GM20431 (cell line): ENCODE results near the gene SRPX2.
"Not testable (repeated sequence)": the region's sequence is repeated elsewhere in the genome, so short reads cannot be mapped to it uniquely, and the experiment has no call there.

Experiments used
- in situ Hi-C: fragments of 300-500 bp; cut with MseI, MboI; formaldehyde crosslinking; loops from one replicate; pipeline ENCODE4 v1.15.0; 2020; ENCODE audit warnings: low sequenced_read_pairs; ENCODE audit not compliant: unreplicated experiment

Gene SRPX2

DNA sequence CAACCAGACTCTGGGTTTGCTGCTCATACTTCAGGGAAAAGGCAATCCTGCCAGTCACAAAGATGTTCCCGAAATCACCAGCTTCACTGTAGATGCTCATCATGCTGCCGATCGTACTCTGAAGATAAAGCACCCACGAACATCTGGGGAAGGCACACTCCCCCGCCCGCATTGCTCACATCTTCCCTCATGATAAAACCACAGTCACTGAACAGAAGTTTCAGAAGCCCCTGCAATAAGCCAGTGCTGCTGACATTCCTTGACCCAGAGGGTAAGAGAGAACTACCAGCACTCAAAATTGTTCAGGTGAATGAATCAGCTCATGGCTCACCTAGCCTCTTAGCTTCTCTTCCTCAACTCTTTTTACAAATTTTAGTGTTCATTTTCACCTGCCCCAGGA is 43.1 kb downstream of the SRPX2 start:
- in situ Hi-C loops: no loop called here

DNA sequence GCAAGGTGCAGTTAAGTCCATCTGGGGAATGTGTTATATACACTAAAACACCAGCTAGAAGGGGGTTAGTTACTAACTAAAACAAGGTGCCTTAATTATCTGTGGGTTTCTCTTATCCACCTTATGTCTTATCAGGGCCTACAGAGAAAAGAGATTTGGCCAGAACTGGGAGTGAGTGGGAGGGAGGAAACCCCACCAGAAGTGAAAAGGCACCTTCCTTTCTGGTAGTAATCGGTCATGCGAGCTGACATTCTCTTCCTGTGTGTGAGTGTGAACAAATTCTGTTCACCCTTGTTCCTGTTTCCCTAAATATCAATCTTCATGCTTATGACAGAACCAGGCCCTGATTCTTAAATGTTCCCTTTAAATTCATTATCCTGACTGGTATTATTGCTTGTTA is 43.5 kb downstream of the SRPX2 start:
- in situ Hi-C loops: no loop called here

DNA sequence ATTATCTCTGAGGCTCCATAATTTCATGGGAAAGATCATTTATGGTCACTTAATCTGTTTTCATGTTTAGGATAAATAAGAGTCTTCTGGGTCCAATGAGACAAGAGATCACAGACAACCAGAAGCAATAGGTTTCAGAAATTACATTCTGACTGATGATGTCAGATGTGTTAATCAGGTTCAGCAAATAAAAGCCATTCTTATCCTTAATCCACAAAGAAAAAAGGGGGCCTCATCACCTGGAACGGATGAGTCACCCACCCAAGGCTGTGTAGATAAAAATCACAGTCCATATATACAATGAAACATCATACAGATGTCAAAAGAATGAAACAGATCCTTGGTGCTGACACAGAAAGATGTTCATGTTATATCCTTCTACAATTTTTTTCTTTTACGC is 51.3 kb downstream of the SRPX2 start:
- in situ Hi-C loops: no loop called here

DNA sequence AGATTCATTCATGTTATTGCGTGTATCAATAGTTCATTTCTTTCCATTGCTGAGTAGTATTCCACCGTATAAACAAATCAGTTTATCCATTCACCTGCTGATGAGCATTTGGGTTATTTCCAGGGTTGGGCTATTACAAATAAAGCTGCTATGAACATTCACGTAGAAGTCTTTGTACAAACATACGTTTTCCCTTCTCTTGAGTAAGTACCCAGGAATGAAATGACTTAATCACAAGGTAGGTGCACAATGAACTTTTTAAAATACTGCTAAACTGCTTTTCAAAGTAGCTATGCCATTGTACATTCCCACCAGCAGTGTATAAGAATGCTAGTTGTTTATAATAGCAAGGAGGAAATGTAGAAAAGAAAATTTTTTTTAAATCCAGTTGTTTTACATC is 52.0 kb downstream of the SRPX2 start:
- in situ Hi-C loops: no loop called here

DNA sequence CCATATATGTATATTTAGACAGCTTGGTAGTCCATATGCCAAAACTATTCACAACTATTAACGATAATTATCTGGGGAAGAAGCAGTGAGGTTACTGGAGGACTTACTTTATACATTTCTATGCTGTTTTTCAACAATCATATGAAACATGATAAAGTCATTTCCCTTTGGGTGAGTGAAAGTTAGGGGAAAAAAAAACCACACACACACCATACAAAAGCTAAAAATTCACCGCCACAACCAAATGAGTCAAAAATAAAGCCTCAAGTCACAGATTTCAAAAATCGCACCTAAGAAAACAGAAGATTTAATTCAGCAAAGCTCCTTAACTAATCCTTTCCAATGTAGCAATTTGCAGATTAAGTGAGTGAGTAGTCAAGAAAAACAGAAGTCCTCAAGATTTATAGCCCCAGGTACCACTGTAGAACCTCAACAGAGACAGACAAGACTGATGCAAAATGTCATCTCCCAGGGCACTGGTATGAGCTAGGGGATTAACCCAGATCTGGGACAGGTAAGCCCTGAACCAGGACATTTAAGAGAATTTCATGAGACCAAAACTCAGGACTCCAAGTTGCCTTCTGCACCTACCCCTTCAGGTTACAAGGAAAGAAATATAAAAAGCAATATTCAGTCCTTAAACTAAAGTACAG is 52.8 kb downstream of the SRPX2 start:
- in situ Hi-C loops: no loop called here

DNA sequence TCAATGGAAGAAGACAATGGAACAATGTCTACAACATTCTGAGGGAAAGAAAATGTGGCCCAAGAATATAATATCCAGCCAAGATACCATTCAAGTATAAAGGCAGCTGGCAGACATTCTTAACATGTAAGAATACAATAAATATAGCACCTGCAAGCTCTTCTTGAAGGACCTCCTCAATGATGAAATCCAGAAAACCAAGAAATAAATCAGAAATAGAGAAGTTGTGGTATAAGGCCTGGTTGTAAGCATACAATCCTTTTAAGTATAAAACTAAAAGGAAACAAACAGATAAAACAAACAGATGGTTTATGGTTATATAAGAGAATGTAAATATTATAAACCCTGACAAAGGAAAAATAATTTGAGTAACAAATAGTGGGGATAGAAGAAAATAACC is 54.6 kb downstream of the SRPX2 start:
- in situ Hi-C loops: no loop called here

DNA sequence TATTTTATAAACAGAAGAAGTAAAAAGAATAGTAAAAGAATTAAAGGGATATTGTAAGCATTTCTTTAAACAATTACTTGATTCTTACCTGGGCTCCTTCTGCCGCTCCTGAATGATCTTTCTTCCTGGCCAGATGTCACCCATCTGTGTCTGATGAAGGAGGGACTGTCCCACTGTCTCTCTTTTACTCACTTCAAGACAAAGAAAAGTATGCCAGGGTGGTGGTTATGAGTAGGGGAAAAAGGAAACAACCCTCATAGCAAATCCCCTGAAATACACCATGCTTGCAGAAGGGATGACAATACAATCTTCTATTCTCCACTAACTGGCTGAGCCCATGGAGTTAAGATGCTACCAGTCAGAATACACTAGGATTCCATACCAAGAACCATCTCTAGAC is 56.8 kb downstream of the SRPX2 start:
- in situ Hi-C loops: no loop called here

DNA sequence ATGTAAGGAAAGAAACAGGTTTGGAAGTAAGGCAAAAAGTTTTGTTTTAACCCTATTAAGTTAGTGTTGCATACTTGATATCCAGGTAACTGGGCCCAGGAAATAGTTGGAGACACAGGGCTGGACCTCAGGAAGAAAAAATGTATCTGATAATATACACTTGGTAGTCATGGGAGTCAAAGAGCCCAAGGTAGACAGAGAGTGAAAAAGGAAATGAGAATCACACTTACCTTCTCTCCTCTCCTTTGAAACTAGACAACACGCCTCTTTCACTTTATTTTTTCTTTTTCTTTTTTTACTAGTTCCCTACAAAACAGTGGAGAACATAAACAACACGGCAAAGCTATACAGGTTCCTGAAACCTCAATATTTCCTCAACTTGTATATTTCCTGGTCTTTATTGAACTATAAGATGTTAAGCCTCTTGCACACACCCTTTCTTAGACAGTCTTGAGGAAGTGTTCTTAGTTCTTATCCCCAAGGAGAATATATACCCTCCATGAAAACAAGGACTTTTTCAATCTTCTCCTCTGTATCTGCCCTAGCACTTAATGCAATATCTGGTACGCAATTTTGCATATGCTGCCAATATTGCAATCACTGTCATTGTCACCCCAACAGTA is 60.7 kb downstream of the SRPX2 start:
- in situ Hi-C loops: no loop called here

DNA sequence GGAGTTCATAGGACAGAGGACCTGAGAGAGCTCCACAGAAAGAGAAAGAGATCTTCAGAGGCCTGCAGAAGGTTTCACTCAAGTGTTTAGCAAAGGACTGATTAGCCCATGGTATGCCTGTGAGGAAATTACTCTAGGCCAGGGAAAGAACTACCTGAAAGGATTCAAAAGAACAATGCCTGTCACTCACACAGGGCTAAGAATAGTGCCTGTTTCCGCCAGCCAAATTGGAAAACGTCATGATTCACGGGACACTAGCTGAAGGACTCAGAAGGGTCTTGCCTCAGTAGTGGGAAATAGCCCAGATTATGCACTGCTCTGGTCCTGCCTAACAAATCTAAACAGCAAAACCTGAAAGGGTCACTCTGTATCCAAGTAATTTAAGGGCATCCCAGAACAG is 66.8 kb downstream of the SRPX2 start:
- in situ Hi-C loops: no loop called here

DNA sequence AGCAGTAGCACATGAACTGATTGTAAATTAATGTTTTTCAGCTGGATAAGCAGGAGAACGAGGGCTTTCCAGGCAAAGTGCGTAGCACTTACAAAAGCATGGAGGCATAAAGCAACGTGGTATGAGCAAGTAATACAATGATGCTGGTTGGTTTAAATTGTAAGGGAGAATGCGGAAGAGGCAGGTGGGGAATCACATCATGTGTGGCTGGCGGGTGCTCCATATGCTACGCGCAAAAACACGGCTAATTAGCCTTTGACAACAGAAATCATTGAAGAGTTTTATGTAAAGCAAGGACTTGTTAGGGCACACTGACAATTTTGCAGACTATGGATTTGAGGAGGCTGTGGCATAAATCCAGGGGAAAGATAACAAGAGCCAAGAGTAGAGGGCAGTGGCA is 73.4 kb downstream of the SRPX2 start:
- in situ Hi-C loops: no loop called here

DNA sequence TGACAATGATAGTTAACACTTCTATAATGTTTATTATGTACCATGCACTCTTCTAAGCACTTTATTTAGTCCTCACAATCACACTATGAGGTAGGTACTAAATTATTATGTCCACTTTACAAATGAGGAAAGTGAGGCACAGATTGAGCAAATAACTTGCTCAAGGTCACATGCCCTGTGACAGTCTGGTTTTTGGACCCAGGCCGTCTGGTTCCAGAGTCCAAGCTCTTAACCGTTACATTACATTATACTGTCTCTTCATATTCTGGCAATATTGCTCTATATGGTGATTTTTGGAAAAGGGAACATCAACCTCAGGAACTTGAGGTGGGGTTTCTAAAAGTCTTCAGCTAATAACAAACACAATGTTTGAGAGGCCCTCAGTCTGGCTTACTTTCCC is 75.1 kb downstream of the SRPX2 start:
- in situ Hi-C loops: no loop called here

DNA sequence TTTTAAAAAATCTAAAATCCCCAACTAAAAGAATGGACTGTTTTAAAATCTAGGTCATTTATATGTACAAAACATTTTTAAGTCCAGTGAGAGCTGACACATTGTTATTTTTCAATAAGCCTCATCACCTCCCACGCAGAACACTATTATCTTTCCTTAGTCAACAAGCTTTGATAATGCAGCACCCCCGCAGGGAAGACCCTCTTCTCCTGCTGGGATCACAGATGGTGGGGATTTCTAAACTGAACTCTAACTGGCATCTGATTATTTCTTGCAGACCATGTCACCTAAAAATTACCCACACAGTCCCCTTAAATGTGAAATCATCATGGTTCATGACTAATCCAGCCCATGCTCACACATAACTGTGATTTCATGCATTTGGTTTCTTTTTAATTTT is 76.3 kb downstream of the SRPX2 start:
- in situ Hi-C loops: no loop called here

- in situ Hi-C loops: no loop called here
These were observed 77.3 kb downstream of the SRPX2 start for GRCh38 chrX:100721328-100721727.

DNA sequence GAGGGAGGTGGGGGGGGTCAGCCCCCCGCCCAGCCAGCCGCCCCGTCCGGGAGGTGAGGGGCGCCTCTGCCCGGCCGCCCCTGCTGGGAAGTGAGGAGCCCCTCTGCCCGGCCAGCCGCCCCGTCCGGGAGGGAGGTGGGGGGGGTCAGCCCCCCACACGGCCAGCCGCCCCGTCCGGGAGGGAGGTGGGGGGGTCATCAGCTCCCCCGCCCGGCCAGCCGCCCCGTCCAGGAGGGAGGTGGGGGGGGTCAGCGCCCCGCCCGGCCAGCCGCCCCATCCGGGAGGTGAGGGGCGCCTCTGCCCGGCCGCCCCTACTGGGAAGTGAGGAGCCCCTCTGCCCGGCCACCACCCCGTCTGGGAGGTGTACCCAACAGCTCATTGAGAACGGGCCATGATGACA is 80.0 kb downstream of the SRPX2 start:
- in situ Hi-C loops: not testable (repeated sequence)
